Ovary (tissue), 9 donors: ENCODE measurements around the gene SCO2. TPM values are rescaled to one million over a fixed set of nuclear protein-coding genes. Genes with fewer than 3 reads are reported as not detected.

ENCODE experiments used
- DNase-seq, 5 donors: peaks; one replicate each; pipeline ENCODE4 v3.0.0-alpha.2; 2019 to 2020
- H3K27ac ChIP-seq, 2 donors: fragments of 200-600 bp; one replicate each; pipeline versions ENCODE4 v1.5.1 to v1.8.0; 2019 to 2022
- H3K27me3 ChIP-seq: fragments of 200-600 bp; one replicate; pipeline ENCODE4 v1.8.0; 2022
- H3K36me3 ChIP-seq: fragments of 200-600 bp; sonication (generic); one replicate; pipeline ENCODE4 v1.5.1; 2019
- H3K4me1 ChIP-seq: one replicate; pipeline ENCODE4 v1.8.1; 2013; ENCODE audit warnings: mild to moderate bottlenecking, moderate library complexity; ENCODE audit not compliant: insufficient read depth
- H3K4me3 ChIP-seq: fragments of 200-600 bp; sonication (generic); one replicate; pipeline ENCODE4 v1.5.1; 2017
- H3K9me3 ChIP-seq, 2 donors: fragments of 200-600 bp in 1 of 2; sonication (generic) in 1 of 2; one replicate each; pipeline versions ENCODE4 v1.5.1 to v1.8.1; 2013 to 2019; ENCODE audit warnings: mild to moderate bottlenecking in 1 of 2, moderate library complexity in 1 of 2
- CTCF ChIP-seq, 3 donors: fragments of 450-650 bp in 2 of 3; fragments of 200-600 bp in 1 of 3; IDR thresholded peaks; one replicate each; pipeline versions ENCODE4 v1.5.1 to v1.8.0; 2016 to 2022; ENCODE audit warnings: antibody characterized with exemption in 3 of 3, mild to moderate bottlenecking in 1 of 3
- EP300 ChIP-seq: sonication (generic); formaldehyde crosslinking; IDR thresholded peaks from one replicate; pipeline ENCODE4 v1.6.1; 2017; ENCODE audit warnings: antibody characterized with exemption
- POLR2A ChIP-seq: fragments of 450-650 bp; IDR thresholded peaks from one replicate; pipeline ENCODE4 v1.6.1; 2017; ENCODE audit warnings: antibody characterized with exemption, mild to moderate bottlenecking, moderate library complexity
- WGBS, 3 donors: extraction: QIAGEN DNeasy Blood & Tissue Kit in 1 of 3; methylation state at CpG; one replicate each; pipeline versions ENCODE4 v1.1.5 to v1.1.7; 2013 to 2017; 5-methylcytosine and 5-hydroxymethylcytosine counted together
- intact Hi-C, 4 donors: fragments of 100-400 bp; cut with DNase I; formaldehyde crosslinking; loops; one replicate each; pipeline versions ENCODE4 v1.11.0 to v1.15.1; 2022 to 2023
- polyA plus RNA-seq, 2 donors: library from polyadenylated mRNA; stranded (reverse); fragments of 200-250 nt in 1 of 2; fragments of 350-450 nt in 1 of 2; fragmentation: Illumina TruSeq in 1 of 2; extraction: RNeasy Lipid Tissue Mini Kit (QIAGEN cat#74804) in 1 of 2; gene quantifications; one replicate each; pipeline ENCODE4 v1.2.3, GENCODE V29; 2013 to 2014
- total RNA-seq, 7 donors: library from RNA; depleted of rRNA in 2 of 7; stranded (reverse); fragments of >200 nt in 2 of 7; fragmentation: NEBNext Ultra II Directional in 3 of 7; extraction: Animal tissue kit (Norgen Biotek cat#: 25700) in 3 of 7; gene quantifications; one replicate each; pipeline versions ENCODE4 v1.1.0 to v1.2.4, GENCODE V29; 2016 to 2023
- donor health status: DM: no; HTN: no; CAD: no; lungs with moderate emphysema.
- donor health status: DM: no; HTN: no; CAD: no.
- donor health status: Bipolar disorder and iron deficiency.
- donor health status: DM: yes; HTN: yes; CAD: no.
- donor health status: DM: no; HTN: no; CAD: no.
- donor health status: DM: yes; HTN: yes; CAD: no.

The SCO2 gene
- total and polyA plus RNA-seq, 9 donors = 0.73 to 5.1 (median 0.97) TPM; not detected in 4

- 63 to 77% (median 68%) methylated on average over 27 of the region's 27 CpGs for WGBS, 3 donors
- no peak for DNase-seq
- TF ChIP-seq POLR2A (no peak), CTCF (IDR thresholded peaks at IDR 0.05) (no peak), EP300 (no peak)
- Histone ChIP-seq H3K27ac (no peak overlapping the region), H3K4me1 (no peaks in the 10 kb centered on the region), H3K9me3 (no peaks in the 10 kb centered on the region), H3K27me3 (no peaks in the 10 kb centered on the region), H3K36me3 (no peaks in the 10 kb centered on the region), H3K4me3 (no peak overlapping the region)
- intact Hi-C loops = no loop called here
Observed at GRCh38 chr22:50490531-50491308, 34.7 kb downstream of the SCO2 start.

- Histone ChIP-seq H3K4me3 (no peak overlapping the region), H3K36me3 (no peaks in the 10 kb centered on the region), H3K27me3 (no peaks in the 10 kb centered on the region), H3K4me1 (no peaks in the 10 kb centered on the region), H3K9me3 (no peaks in the 10 kb centered on the region), H3K27ac (no peak overlapping the region)
- TF ChIP-seq EP300 (no peak), POLR2A (no peak), CTCF (IDR thresholded peaks at IDR 0.05) (no peak)
- 71 to 79% (median 77%) methylated on average over 23 to 31 of the region's 31 CpGs for WGBS, 3 donors
- intact Hi-C loops = no loop called here
- DNase-seq = peak in 1 of 5 donors; percentile 14
Observed at GRCh38 chr22:50489363-50490243, 35.8 kb downstream of the SCO2 start.

- H3K4me1 ChIP-seq = no peaks in the 10 kb centered on the region
- intact Hi-C loops = no loop called here
- WGBS, 3 donors = 65 to 70% (median 69%) methylated on average over 15 to 19 of the region's 19 CpGs
Observed at GRCh38 chr22:50488886-50489285, 36.5 kb downstream of the SCO2 start.

More at GRCh38 chr22:50488886-50489285, 36.5 kb downstream of the SCO2 start:
- TF ChIP-seq EP300 = no peak
- no peak for TF ChIP-seq POLR2A
- TF ChIP-seq CTCF (IDR thresholded peaks at IDR 0.05) = no peak
- peak in 2 of 5 donors; percentile 9 to 20 for DNase-seq
- Histone ChIP-seq H3K4me3 (no peak overlapping the region), H3K36me3 (no peaks in the 10 kb centered on the region), H3K9me3 (no peaks in the 10 kb centered on the region), H3K27ac (no peak overlapping the region), H3K27me3 (no peaks in the 10 kb centered on the region)
